ENCODE data around the gene MINPP1.
"Not testable (repeated sequence)": the region's sequence is repeated elsewhere in the genome, so short reads cannot be mapped to it uniquely, and the experiment has no call there.

DNA sequence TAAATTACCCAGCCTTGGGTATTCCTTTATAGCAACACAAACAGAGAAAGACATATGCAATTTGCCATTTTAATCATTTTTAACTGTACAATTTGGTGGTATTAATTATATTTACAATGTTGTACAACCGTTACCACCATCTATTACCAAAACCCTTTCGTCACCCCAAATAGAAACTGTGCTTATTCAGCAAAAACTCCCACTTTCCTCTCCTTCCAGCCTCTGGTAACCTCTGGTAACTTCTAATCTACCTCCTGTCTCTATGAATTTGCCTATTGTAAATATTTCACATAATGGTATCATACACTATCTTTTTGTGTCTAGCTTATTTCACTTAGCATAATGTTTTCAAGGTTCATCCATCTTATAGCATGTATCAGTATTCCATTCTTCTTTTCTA is 12.2 kb upstream of the MINPP1 start:
- not testable (repeated sequence) for TF ChIP-seq EZH2 (IDR thresholded peaks at IDR 0.05); POLR2AphosphoS5 (IDR thresholded peaks at IDR 0.05; ENCODE audit: borderline replicate concordance, low read depth, low read length)
